Measurements from ENCODE around the gene CRTAC1.
"Not testable (repeated sequence)": the region's sequence is repeated elsewhere in the genome, so short reads cannot be mapped to it uniquely, and the experiment has no call there.

Gene CRTAC1

GRCh38 chr10:97843281-97843671 lies 187.1 kb downstream of the CRTAC1 start:
- POLR2A ChIA-PET, result interaction anchor here (0.6 kb wide), 1 partner anchor 17 kb away, joined by 3 read pairs; no protein-coding TSS in a partner anchor
- CTCF ChIA-PET, result interaction anchor here (1.0 to 1.2 kb wide), 4 partner anchors 10 to 54 kb away, joined by 3 to 4 read pairs (median 3); no protein-coding TSS in a partner anchor
- DNase-seq, result no peak
- H3K4me3 ChIP-seq (ENCODE audit: control insufficient read depth in 1 of 7, extremely low read depth in 1 of 7, insufficient read depth in 4 of 7, low read depth in 2 of 7, low read length in 6 of 7), result no peak overlapping the region
- peaks cover 0 to 15% (median 8%) of the 10 kb centered on the region in 4 experiments for H3K4me1 ChIP-seq (ENCODE audit: control extremely low read depth in 1 of 4, control insufficient read depth in 4 of 4, insufficient read depth in 4 of 4, low read length in 3 of 4)
- H3K27ac ChIP-seq (ENCODE audit: insufficient read depth in 1 of 2, low read depth in 1 of 2, low read length in 2 of 2, poor library complexity in 1 of 2, severe bottlenecking in 2 of 2), result no peak overlapping the region
- 25% methylated on average over 2 of the region's 2 CpGs for WGBS (ENCODE audit: insufficient coverage)
- peaks cover 0 to 2% (median 1%) of the 10 kb centered on the region in 5 experiments for H3K9me3 ChIP-seq (ENCODE audit: control extremely low read depth in 1 of 5, control insufficient read depth in 4 of 5, insufficient read depth in 2 of 5, low read depth in 1 of 5, low read length in 4 of 5)
- no peaks in the 10 kb centered on the region for H3K36me3 ChIP-seq (ENCODE audit: control insufficient read depth in 4 of 4, insufficient read depth in 4 of 4, low read length in 3 of 4)
- H3K27me3 ChIP-seq (replicated peaks in 2 of 5; ENCODE audit: control insufficient read depth in 4 of 5, insufficient read depth in 5 of 5, low read length in 4 of 5), result peaks cover 4 to 68% (median 31%) of the 10 kb centered on the region in 5 experiments

- Histone ChIP-seq H3K27ac (ENCODE audit: insufficient read depth in 1 of 2, low read depth in 1 of 2, low read length in 2 of 2, poor library complexity in 1 of 2, severe bottlenecking in 2 of 2) (no peak overlapping the region), H3K36me3 (ENCODE audit: control insufficient read depth in 4 of 4, insufficient read depth in 4 of 4, low read length in 3 of 4) (no peaks in the 10 kb centered on the region), H3K9me3 (ENCODE audit: control extremely low read depth in 1 of 5, control insufficient read depth in 4 of 5, insufficient read depth in 2 of 5, low read depth in 1 of 5, low read length in 4 of 5) (peaks cover 0 to 2% (median 1%) of the 10 kb centered on the region in 5 experiments), H3K4me3 (ENCODE audit: control insufficient read depth in 1 of 7, extremely low read depth in 1 of 7, insufficient read depth in 4 of 7, low read depth in 2 of 7, low read length in 6 of 7) (no peak overlapping the region), H3K27me3 (replicated peaks in 2 of 5; ENCODE audit: control insufficient read depth in 4 of 5, insufficient read depth in 5 of 5, low read length in 4 of 5) (peaks cover 4 to 68% (median 35%) of the 10 kb centered on the region in 5 experiments), H3K4me1 (ENCODE audit: control extremely low read depth in 1 of 4, control insufficient read depth in 4 of 4, insufficient read depth in 4 of 4, low read length in 3 of 4) (peaks cover 0 to 15% (median 8%) of the 10 kb centered on the region in 4 experiments)
- 2% methylated on average over 5 of the region's 7 CpGs for WGBS (ENCODE audit: insufficient coverage)
- ChIA-PET CTCF (interaction anchor here (1.0 to 1.2 kb wide), 4 partner anchors 10 to 54 kb away, joined by 3 to 4 read pairs (median 3); no protein-coding TSS in a partner anchor), POLR2A (interaction anchor here (0.6 kb wide), 1 partner anchor 17 kb away, joined by 3 read pairs; no protein-coding TSS in a partner anchor)
- DNase-seq, result peak; percentile 48 to 72 (median 63)
These were observed 187.7 kb downstream of the CRTAC1 start for GRCh38 chr10:97842656-97843280.

GRCh38 chr10:97842114-97842513 lies 188.3 kb downstream of the CRTAC1 start:
- DNase-seq; H3K27ac ChIP-seq (ENCODE audit: insufficient read depth in 1 of 2, low read depth in 1 of 2, low read length in 2 of 2, poor library complexity in 1 of 2, severe bottlenecking in 2 of 2); H3K4me3 ChIP-seq (ENCODE audit: control insufficient read depth in 1 of 7, extremely low read depth in 1 of 7, insufficient read depth in 4 of 7, low read depth in 2 of 7, low read length in 6 of 7); H3K9me3 ChIP-seq (ENCODE audit: control extremely low read depth in 1 of 5, control insufficient read depth in 4 of 5, insufficient read depth in 2 of 5, low read depth in 1 of 5, low read length in 4 of 5); POLR2A ChIA-PET; CTCF ChIA-PET; H3K36me3 ChIP-seq (ENCODE audit: control insufficient read depth in 4 of 4, insufficient read depth in 4 of 4, low read length in 3 of 4): not testable (repeated sequence)
- H3K4me1 ChIP-seq (ENCODE audit: control extremely low read depth in 1 of 4, control insufficient read depth in 4 of 4, insufficient read depth in 4 of 4, low read length in 3 of 4), result peaks cover 0 to 15% (median 8%) of the 10 kb centered on the region in 4 experiments
- WGBS (ENCODE audit: insufficient coverage), result no CpG with 5 or more reads among the region's 3 CpGs
- peaks cover 4 to 72% (median 39%) of the 10 kb centered on the region in 5 experiments for H3K27me3 ChIP-seq (replicated peaks in 2 of 5; ENCODE audit: control insufficient read depth in 4 of 5, insufficient read depth in 5 of 5, low read length in 4 of 5)

DNA sequence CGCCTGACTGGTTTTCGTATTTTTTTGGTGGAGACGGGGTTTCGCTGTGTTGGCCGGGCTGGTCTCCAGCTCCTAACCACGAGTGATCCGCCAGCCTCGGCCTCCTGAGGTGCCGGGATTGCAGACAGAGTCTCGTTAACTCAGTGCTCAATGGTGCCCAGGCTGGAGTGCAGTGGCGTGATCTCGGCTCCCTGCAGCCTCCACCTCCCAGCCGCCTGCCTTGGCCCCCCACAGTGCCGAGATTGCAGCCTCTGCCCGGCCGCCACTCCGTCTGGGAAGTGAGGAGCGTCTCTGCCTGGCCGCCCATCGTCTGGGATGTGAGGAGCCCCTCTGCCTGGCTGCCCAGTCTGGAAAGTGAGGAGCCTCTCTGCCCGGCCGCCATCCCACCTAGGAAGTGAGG lies 189.3 kb downstream of the CRTAC1 start:
- DNase-seq; CTCF ChIA-PET; H3K27ac ChIP-seq (ENCODE audit: insufficient read depth in 1 of 2, low read depth in 1 of 2, low read length in 2 of 2, poor library complexity in 1 of 2, severe bottlenecking in 2 of 2); H3K9me3 ChIP-seq (ENCODE audit: control extremely low read depth in 1 of 5, control insufficient read depth in 4 of 5, insufficient read depth in 2 of 5, low read depth in 1 of 5, low read length in 4 of 5); POLR2A ChIA-PET; H3K36me3 ChIP-seq (ENCODE audit: control insufficient read depth in 4 of 4, insufficient read depth in 4 of 4, low read length in 3 of 4); H3K4me3 ChIP-seq (ENCODE audit: control insufficient read depth in 1 of 7, extremely low read depth in 1 of 7, insufficient read depth in 4 of 7, low read depth in 2 of 7, low read length in 6 of 7): not testable (repeated sequence)
- Histone ChIP-seq H3K27me3 (replicated peaks in 2 of 5; ENCODE audit: control insufficient read depth in 4 of 5, insufficient read depth in 5 of 5, low read length in 4 of 5) (peaks cover 4 to 74% (median 41%) of the 10 kb centered on the region in 5 experiments), H3K4me1 (ENCODE audit: control extremely low read depth in 1 of 4, control insufficient read depth in 4 of 4, insufficient read depth in 4 of 4, low read length in 3 of 4) (peaks cover 0 to 15% (median 8%) of the 10 kb centered on the region in 4 experiments)
- WGBS (ENCODE audit: insufficient coverage), result 96% methylated on average over 5 of the region's 22 CpGs

- ChIA-PET CTCF (interaction anchor here (1.4 kb wide), 1 partner anchor 11 kb away, joined by 3 read pairs; the partner anchor contains the start of gene GOLGA7B), POLR2A (no interaction called here)
- no peaks in the 10 kb centered on the region for H3K36me3 ChIP-seq (ENCODE audit: control insufficient read depth in 4 of 4, insufficient read depth in 4 of 4, low read length in 3 of 4)
- DNase-seq, result no peak
- H3K27ac ChIP-seq (ENCODE audit: insufficient read depth in 1 of 2, low read depth in 1 of 2, low read length in 2 of 2, poor library complexity in 1 of 2, severe bottlenecking in 2 of 2), result no peak overlapping the region
- peaks cover 2 to 73% (median 42%) of the 10 kb centered on the region in 5 experiments for H3K27me3 ChIP-seq (replicated peaks in 2 of 5; ENCODE audit: control insufficient read depth in 4 of 5, insufficient read depth in 5 of 5, low read length in 4 of 5)
- H3K4me3 ChIP-seq (ENCODE audit: control insufficient read depth in 1 of 7, extremely low read depth in 1 of 7, insufficient read depth in 4 of 7, low read depth in 2 of 7, low read length in 6 of 7), result no peak overlapping the region
- WGBS (ENCODE audit: insufficient coverage), result 92% methylated on average over 3 of the region's 3 CpGs
- peaks cover 0 to 3% (median 0%) of the 10 kb centered on the region in 5 experiments for H3K9me3 ChIP-seq (ENCODE audit: control extremely low read depth in 1 of 5, control insufficient read depth in 4 of 5, insufficient read depth in 2 of 5, low read depth in 1 of 5, low read length in 4 of 5)
- peaks cover 0 to 13% (median 8%) of the 10 kb centered on the region in 4 experiments for H3K4me1 ChIP-seq (ENCODE audit: control extremely low read depth in 1 of 4, control insufficient read depth in 4 of 4, insufficient read depth in 4 of 4, low read length in 3 of 4)
These were observed 192.3 kb downstream of the CRTAC1 start for GRCh38 chr10:97838091-97838490.

GRCh38 chr10:97836446-97836845 lies 194.0 kb downstream of the CRTAC1 start:
- DNase-seq, result no peak
- no peak overlapping the region for H3K4me3 ChIP-seq (ENCODE audit: control insufficient read depth in 1 of 7, extremely low read depth in 1 of 7, insufficient read depth in 4 of 7, low read depth in 2 of 7, low read length in 6 of 7)

GRCh38 chr10:97831259-97831658 lies 199.2 kb downstream of the CRTAC1 start:
- H3K9me3 ChIP-seq (ENCODE audit: control extremely low read depth in 1 of 5, control insufficient read depth in 4 of 5, insufficient read depth in 2 of 5, low read depth in 1 of 5, low read length in 4 of 5), result peaks cover 0 to 3% (median 0%) of the 10 kb centered on the region in 5 experiments
- no peak overlapping the region for H3K4me3 ChIP-seq (ENCODE audit: control insufficient read depth in 1 of 7, extremely low read depth in 1 of 7, insufficient read depth in 4 of 7, low read depth in 2 of 7, low read length in 6 of 7)
- WGBS (ENCODE audit: insufficient coverage), result 100% methylated on average over 1 of the region's 2 CpGs
- no peak overlapping the region for H3K27ac ChIP-seq (ENCODE audit: insufficient read depth in 1 of 2, low read depth in 1 of 2, low read length in 2 of 2, poor library complexity in 1 of 2, severe bottlenecking in 2 of 2)
- ChIA-PET POLR2A (no interaction called here), CTCF (interaction anchor here (1.0 to 1.5 kb wide), 3 partner anchors 32 to 130 kb away, joined by 3 read pairs; no protein-coding TSS in a partner anchor)
- no peak for DNase-seq
- no peaks in the 10 kb centered on the region for H3K4me1 ChIP-seq (ENCODE audit: control extremely low read depth in 1 of 4, control insufficient read depth in 4 of 4, insufficient read depth in 4 of 4, low read length in 3 of 4)
- peaks cover 0 to 59% (median 23%) of the 10 kb centered on the region in 5 experiments for H3K27me3 ChIP-seq (replicated peaks in 2 of 5; ENCODE audit: control insufficient read depth in 4 of 5, insufficient read depth in 5 of 5, low read length in 4 of 5)
- H3K36me3 ChIP-seq (ENCODE audit: control insufficient read depth in 4 of 4, insufficient read depth in 4 of 4, low read length in 3 of 4), result no peaks in the 10 kb centered on the region

More at GRCh38 chr10:97836446-97836845, 194.0 kb downstream of the CRTAC1 start:
- peaks cover 2 to 86% (median 39%) of the 10 kb centered on the region in 5 experiments for H3K27me3 ChIP-seq (replicated peaks in 2 of 5; ENCODE audit: control insufficient read depth in 4 of 5, insufficient read depth in 5 of 5, low read length in 4 of 5)
- CTCF ChIA-PET, result no interaction called here
- WGBS (ENCODE audit: insufficient coverage), result 94% methylated on average over 2 of the region's 2 CpGs
- POLR2A ChIA-PET, result no interaction called here
- H3K27ac ChIP-seq (ENCODE audit: insufficient read depth in 1 of 2, low read depth in 1 of 2, low read length in 2 of 2, poor library complexity in 1 of 2, severe bottlenecking in 2 of 2), result no peak overlapping the region
- H3K4me1 ChIP-seq (ENCODE audit: control extremely low read depth in 1 of 4, control insufficient read depth in 4 of 4, insufficient read depth in 4 of 4, low read length in 3 of 4), result peaks cover 0 to 6% (median 3%) of the 10 kb centered on the region in 4 experiments
- no peaks in the 10 kb centered on the region for H3K36me3 ChIP-seq (ENCODE audit: control insufficient read depth in 4 of 4, insufficient read depth in 4 of 4, low read length in 3 of 4)
- peaks cover 0 to 3% (median 0%) of the 10 kb centered on the region in 5 experiments for H3K9me3 ChIP-seq (ENCODE audit: control extremely low read depth in 1 of 5, control insufficient read depth in 4 of 5, insufficient read depth in 2 of 5, low read depth in 1 of 5, low read length in 4 of 5)
